Immature natural killer cell (primary cell): ENCODE results near the gene WWOX. TPM values are rescaled to one million over a fixed set of nuclear protein-coding genes. Genes with fewer than 3 reads are reported as not detected.

ENCODE experiments used
- DNase-seq, 3 donors: peaks; one replicate each; pipeline ENCODE4 v3.0.0; 2022; ENCODE audit warnings: mixed read lengths in 1 of 3
- H3K27ac Mint-ChIP-seq, 6 donors: one replicate each; pipeline ENCODE4 v1.8.0; 2020; ENCODE audit warnings: mixed read lengths in 6 of 6, mild to moderate bottlenecking in 5 of 6, inconsistent platforms in 4 of 6, moderate library complexity in 3 of 6
- H3K27me3 Mint-ChIP-seq, 3 donors: one replicate each; pipeline ENCODE4 v1.8.0; 2020 to 2021; ENCODE audit warnings: low read depth in 3 of 3, mild to moderate bottlenecking in 3 of 3, mixed read lengths in 3 of 3, moderate library complexity in 3 of 3, inconsistent platforms in 1 of 3
- H3K36me3 Mint-ChIP-seq, 3 donors: one replicate each; pipeline ENCODE4 v1.8.0; 2020; ENCODE audit warnings: mixed read lengths in 3 of 3, inconsistent platforms in 2 of 3, mild to moderate bottlenecking in 2 of 3
- H3K4me1 Mint-ChIP-seq, 2 donors: one replicate each; pipeline ENCODE4 v1.8.0; 2020; ENCODE audit warnings: inconsistent platforms in 2 of 2, mild to moderate bottlenecking in 2 of 2, mixed read lengths in 2 of 2, moderate library complexity in 1 of 2
- H3K4me3 Mint-ChIP-seq, 5 donors: one replicate each; pipeline ENCODE4 v1.8.0; 2020; ENCODE audit warnings: mild to moderate bottlenecking in 5 of 5, mixed read lengths in 5 of 5, inconsistent platforms in 3 of 5, moderate library complexity in 3 of 5
- H3K9me3 Mint-ChIP-seq, 6 donors: one replicate each; pipeline ENCODE4 v1.8.0; 2020; ENCODE audit warnings: mild to moderate bottlenecking in 6 of 6, mixed read lengths in 6 of 6, inconsistent platforms in 4 of 6, moderate library complexity in 3 of 6
- polyA plus RNA-seq, 3 donors: library from polyadenylated mRNA; unstranded; fragments of 300-500 nt; fragmentation: Illumina TruSeq; gene quantifications; one replicate each; pipeline ENCODE4 v1.2.3, GENCODE V29; 2021

The WWOX gene
- polyA plus RNA-seq, 3 donors from 2014 or later, result 9.0 to 13.9 (median 12.3) TPM

GRCh38 chr16:78749745-78750268 lies 650.4 kb downstream of the WWOX start:
- Mint-ChIP-seq H3K27ac (peak overlapping the region; percentile 41 to 82 (median 74)), H3K4me1 (peaks cover 33 to 35% of the 10 kb centered on the region in 2 donors), H3K4me3 (peak overlapping the region; percentile 54 to 79 (median 76)), H3K27me3 (peaks cover 4 to 8% (median 6%) of the 10 kb centered on the region in 3 donors), H3K9me3 (no peaks in the 10 kb centered on the region), H3K36me3 (no peaks in the 10 kb centered on the region)
- peak; percentile 30 to 32 (median 30) for DNase-seq

GRCh38 chr16:78750611-78751010 lies 651.2 kb downstream of the WWOX start:
- peak overlapping the region in 3 of 6 donors; percentile 12 to 77 (median 47) for H3K27ac Mint-ChIP-seq
- H3K4me3 Mint-ChIP-seq, result peak overlapping the region; percentile 54 to 79 (median 76)
- H3K27me3 Mint-ChIP-seq, result peaks cover 6 to 11% (median 9%) of the 10 kb centered on the region in 3 donors
- no peaks in the 10 kb centered on the region for H3K9me3 Mint-ChIP-seq
- DNase-seq, result no peak
- H3K36me3 Mint-ChIP-seq, result no peaks in the 10 kb centered on the region
- H3K4me1 Mint-ChIP-seq, result peaks cover 33 to 35% of the 10 kb centered on the region in 2 donors

- H3K9me3 Mint-ChIP-seq, result no peaks in the 10 kb centered on the region
- DNase-seq, result no peak
- no peaks in the 10 kb centered on the region for H3K36me3 Mint-ChIP-seq
- H3K4me1 Mint-ChIP-seq, result peaks cover 33 to 35% of the 10 kb centered on the region in 2 donors
- peaks cover 3 to 15% (median 12%) of the 10 kb centered on the region in 3 donors for H3K27me3 Mint-ChIP-seq
- no peak overlapping the region for H3K4me3 Mint-ChIP-seq
- H3K27ac Mint-ChIP-seq, result peak overlapping the region in 1 of 6 donors; percentile 60
Measured at GRCh38 chr16:78751601-78752000, 652.1 kb downstream of the WWOX start.

- H3K27me3 Mint-ChIP-seq, result peaks cover 2 to 20% (median 13%) of the 10 kb centered on the region in 3 donors
- peaks cover 0 to 7% (median 0%) of the 10 kb centered on the region in 3 donors for H3K36me3 Mint-ChIP-seq
- H3K4me1 Mint-ChIP-seq, result peaks cover 14 to 18% of the 10 kb centered on the region in 2 donors
- no peaks in the 10 kb centered on the region for H3K9me3 Mint-ChIP-seq
- DNase-seq, result no peak
- H3K4me3 Mint-ChIP-seq, result no peak overlapping the region
- peak overlapping the region in 1 of 6 donors; percentile 25 for H3K27ac Mint-ChIP-seq
Measured at GRCh38 chr16:78754713-78755112, 655.3 kb downstream of the WWOX start.

- H3K9me3 Mint-ChIP-seq, result no peaks in the 10 kb centered on the region
- peaks cover 0 to 7% (median 0%) of the 10 kb centered on the region in 3 donors for H3K36me3 Mint-ChIP-seq
- peaks cover 1 to 5% of the 10 kb centered on the region in 2 donors for H3K4me1 Mint-ChIP-seq
- DNase-seq, result no peak
- H3K27me3 Mint-ChIP-seq, result peaks cover 2 to 19% (median 13%) of the 10 kb centered on the region in 3 donors
- no peak overlapping the region for H3K27ac Mint-ChIP-seq
- no peak overlapping the region for H3K4me3 Mint-ChIP-seq
Measured at GRCh38 chr16:78755751-78756661, 656.6 kb downstream of the WWOX start.

- H3K4me1 Mint-ChIP-seq, result peaks cover 0 to 2% of the 10 kb centered on the region in 2 donors
- H3K36me3 Mint-ChIP-seq, result peaks cover 0 to 7% (median 3%) of the 10 kb centered on the region in 3 donors
- no peaks in the 10 kb centered on the region for H3K9me3 Mint-ChIP-seq
- DNase-seq, result no peak
- H3K27me3 Mint-ChIP-seq, result peaks cover 2 to 26% (median 21%) of the 10 kb centered on the region in 3 donors
- H3K27ac Mint-ChIP-seq, result no peak overlapping the region
- no peak overlapping the region for H3K4me3 Mint-ChIP-seq
Measured at GRCh38 chr16:78759596-78759995, 660.1 kb downstream of the WWOX start.

- DNase-seq, result no peak
- H3K27me3 Mint-ChIP-seq, result peaks cover 6 to 24% (median 22%) of the 10 kb centered on the region in 3 donors
- no peaks in the 10 kb centered on the region for H3K9me3 Mint-ChIP-seq
- H3K4me3 Mint-ChIP-seq, result no peak overlapping the region
- no peak overlapping the region for H3K27ac Mint-ChIP-seq
- peaks cover 0 to 8% (median 7%) of the 10 kb centered on the region in 3 donors for H3K36me3 Mint-ChIP-seq
- H3K4me1 Mint-ChIP-seq, result peaks cover 0 to 4% of the 10 kb centered on the region in 2 donors
Measured at GRCh38 chr16:78760611-78761010, 661.2 kb downstream of the WWOX start.

GRCh38 chr16:78761427-78761826 lies 662.0 kb downstream of the WWOX start:
- no peak overlapping the region for H3K4me3 Mint-ChIP-seq
- no peak overlapping the region for H3K27ac Mint-ChIP-seq
- peaks cover 6 to 24% (median 18%) of the 10 kb centered on the region in 3 donors for H3K27me3 Mint-ChIP-seq
- DNase-seq, result peak; percentile 73 to 77 (median 77)
- peaks cover 0 to 10% of the 10 kb centered on the region in 2 donors for H3K4me1 Mint-ChIP-seq
- H3K9me3 Mint-ChIP-seq, result no peaks in the 10 kb centered on the region
- peaks cover 0 to 8% (median 7%) of the 10 kb centered on the region in 3 donors for H3K36me3 Mint-ChIP-seq

- peaks cover 0 to 10% of the 10 kb centered on the region in 2 donors for H3K4me1 Mint-ChIP-seq
Measured at GRCh38 chr16:78762222-78762621, 662.8 kb downstream of the WWOX start.

GRCh38 chr16:78763821-78764440 lies 664.5 kb downstream of the WWOX start:
- H3K27me3 Mint-ChIP-seq, result peaks cover 8 to 20% (median 18%) of the 10 kb centered on the region in 3 donors
- DNase-seq, result no peak
- H3K4me3 Mint-ChIP-seq, result no peak overlapping the region
- H3K36me3 Mint-ChIP-seq, result peaks cover 0 to 8% (median 0%) of the 10 kb centered on the region in 3 donors
- H3K27ac Mint-ChIP-seq, result no peak overlapping the region
- no peaks in the 10 kb centered on the region for H3K9me3 Mint-ChIP-seq
- peaks cover 4 to 13% of the 10 kb centered on the region in 2 donors for H3K4me1 Mint-ChIP-seq

More at GRCh38 chr16:78762222-78762621, 662.8 kb downstream of the WWOX start:
- DNase-seq, result no peak
- Mint-ChIP-seq H3K27ac (no peak overlapping the region), H3K27me3 (peaks cover 8 to 19% (median 18%) of the 10 kb centered on the region in 3 donors), H3K4me3 (no peak overlapping the region), H3K9me3 (no peaks in the 10 kb centered on the region), H3K36me3 (peaks cover 0 to 8% (median 2%) of the 10 kb centered on the region in 3 donors)

GRCh38 chr16:78764478-78764877 lies 665.0 kb downstream of the WWOX start:
- Mint-ChIP-seq H3K27me3 (peaks cover 8 to 18% (median 18%) of the 10 kb centered on the region in 3 donors), H3K9me3 (no peaks in the 10 kb centered on the region), H3K36me3 (peaks cover 0 to 8% (median 0%) of the 10 kb centered on the region in 3 donors), H3K4me1 (peaks cover 7 to 16% of the 10 kb centered on the region in 2 donors), H3K4me3 (no peak overlapping the region), H3K27ac (no peak overlapping the region)
- no peak for DNase-seq

GRCh38 chr16:78768226-78768625 lies 668.8 kb downstream of the WWOX start:
- Mint-ChIP-seq H3K4me1 (peaks cover 15 to 18% of the 10 kb centered on the region in 2 donors), H3K36me3 (peaks cover 3 to 8% (median 4%) of the 10 kb centered on the region in 3 donors), H3K9me3 (no peaks in the 10 kb centered on the region), H3K4me3 (peak overlapping the region in 1 of 5 donors; percentile 60), H3K27me3 (peaks cover 13 to 24% (median 23%) of the 10 kb centered on the region in 3 donors), H3K27ac (peak overlapping the region in 1 of 6 donors; percentile 35)
- DNase-seq, result no peak

GRCh38 chr16:78768718-78769117 lies 669.3 kb downstream of the WWOX start:
- peaks cover 3 to 8% (median 4%) of the 10 kb centered on the region in 3 donors for H3K36me3 Mint-ChIP-seq
- peak overlapping the region in 2 of 6 donors; percentile 9 to 35 for H3K27ac Mint-ChIP-seq
- peaks cover 15 to 18% of the 10 kb centered on the region in 2 donors for H3K4me1 Mint-ChIP-seq
- H3K9me3 Mint-ChIP-seq, result no peaks in the 10 kb centered on the region
- peak overlapping the region in 2 of 5 donors; percentile 0 to 60 for H3K4me3 Mint-ChIP-seq
- peaks cover 13 to 22% (median 19%) of the 10 kb centered on the region in 3 donors for H3K27me3 Mint-ChIP-seq
- peak in 1 of 3 donors; percentile 23 for DNase-seq
